SK-N-SH (cell line): ENCODE results near the gene ASB18. TPM values are rescaled to one million over a fixed set of nuclear protein-coding genes. Genes with fewer than 3 reads are reported as not detected.

Experiments
- CTCF ChIA-PET: fragments of 300-600, 350-600 bp; formaldehyde crosslinking; extraction: SDS; loops from one replicate; lab custom pipeline; 2021; lab: Yijun Ruan, JAX
- POLR2A ChIA-PET: fragments of 350-600 bp; sonication (Branson Sonifier 250); formaldehyde crosslinking; extraction: SDS; loops from one replicate; lab custom pipeline; 2020; ENCODE audit warnings: antibody characterized with exemption, inconsistent platforms; lab: Yijun Ruan, JAX
- DNase-seq: peaks from one replicate; pipeline ENCODE4 v3.0.0; 2012
- H2AFZ ChIP-seq: fragments of 200-600 bp; sonication (generic); 2 replicates; pipeline ENCODE4 v1.8.1; 2016; ENCODE audit warnings: antibody characterized with exemption, mild to moderate bottlenecking, low read depth
- H3F3A ChIP-seq: fragments of 200-600 bp; sonication (generic); replicated peaks from 2 replicates; pipeline ENCODE3; 2016; ENCODE audit warnings: antibody characterized with exemption, mild to moderate bottlenecking; ENCODE audit not compliant: insufficient read depth
- H3K27ac ChIP-seq, 2 experiments: fragments of 200-500 bp in 1 of 2; fragments of 200-600 bp in 1 of 2; sonication (Bioruptor generic) in 1 of 2; sonication (generic), shearing (Covaris generic) in 1 of 2; 2 replicates each; pipeline versions ENCODE4 v1.5.1 to v1.6.1; 2014 to 2016; ENCODE audit warnings: low read depth in 2 of 2, inconsistent platforms in 1 of 2, low read length in 1 of 2, mild to moderate bottlenecking in 1 of 2, mixed read lengths in 1 of 2
- H3K27me3 ChIP-seq: fragments of 200-600 bp; sonication (generic), shearing (Covaris generic); 2 replicates; pipeline ENCODE4 v1.6.1; 2016; ENCODE audit warnings: mixed run types; ENCODE audit not compliant: insufficient read depth
- H3K36me3 ChIP-seq, 2 experiments: fragments of 200-500 bp in 1 of 2; fragments of 200-600 bp in 1 of 2; sonication (Bioruptor generic) in 1 of 2; sonication (generic) in 1 of 2; replicated peaks in 1 of 2; 2 replicates each; pipeline versions ENCODE3 to v1.5.1; 2014 to 2016; ENCODE audit warnings: low read length in 1 of 2, mild to moderate bottlenecking in 1 of 2; ENCODE audit not compliant: insufficient read depth in 2 of 2, control insufficient read depth in 1 of 2
- H3K4me1 ChIP-seq, 2 experiments: fragments of 200-500 bp in 1 of 2; fragments of 200-600 bp in 1 of 2; sonication (Bioruptor generic) in 1 of 2; sonication (generic), shearing (Covaris generic) in 1 of 2; 2 replicates each; pipeline versions ENCODE4 v1.5.1 to v1.6.1; 2014 to 2016; ENCODE audit warnings: low read depth in 1 of 2, low read length in 1 of 2, mixed run types in 1 of 2; ENCODE audit not compliant: insufficient read depth in 2 of 2, control insufficient read depth in 1 of 2
- H3K4me2 ChIP-seq: fragments of 200-600 bp; sonication (generic), shearing (Covaris generic); 2 replicates; pipeline ENCODE4 v1.6.1; 2017; ENCODE audit warnings: mixed run types
- H3K4me3 ChIP-seq, 2 experiments: fragments of 200-500 bp in 1 of 2; fragments of 200-600 bp in 1 of 2; sonication (Bioruptor generic) in 1 of 2; sonication (generic), shearing (Covaris generic) in 1 of 2; 2 replicates each; pipeline versions ENCODE4 v1.5.1 to v1.8.1; 2014 to 2016; ENCODE audit warnings: low read depth in 2 of 2, inconsistent platforms in 1 of 2, low read length in 1 of 2, mild to moderate bottlenecking in 1 of 2, mixed read lengths in 1 of 2, moderate library complexity in 1 of 2
- H3K79me2 ChIP-seq: fragments of 200-600 bp; sonication (generic); 2 replicates; pipeline ENCODE4 v1.8.1; 2017; ENCODE audit warnings: mild to moderate bottlenecking; ENCODE audit not compliant: insufficient read depth
- H3K9ac ChIP-seq: fragments of 200-600 bp; sonication (generic); 2 replicates; pipeline ENCODE4 v1.6.1; 2017; ENCODE audit warnings: mixed run types
- H3K9me2 ChIP-seq: fragments of 200-600 bp; sonication (generic); 2 replicates; pipeline ENCODE4 v1.6.1; 2017; ENCODE audit warnings: mixed run types
- H3K9me3 ChIP-seq: fragments of 200-600 bp; sonication (generic); 2 replicates; pipeline ENCODE4 v1.6.1; 2017; ENCODE audit warnings: mixed run types, mild to moderate bottlenecking, moderate library complexity
- H4K20me1 ChIP-seq: fragments of 200-600 bp; sonication (generic); 2 replicates; pipeline ENCODE4 v1.6.1; 2017; ENCODE audit warnings: mild to moderate bottlenecking, mixed run types; ENCODE audit not compliant: insufficient read depth
- CHD2 ChIP-seq: fragments of 150-350 bp; IDR thresholded peaks from 2 replicates; pipeline ENCODE4 v1.6.1; 2018; ENCODE audit warnings: low read length; ENCODE audit not compliant: partially characterized antibody
- ELF1 ChIP-seq: IDR thresholded peaks from 2 replicates; pipeline ENCODE4 v1.4.0; 2012
- EP300 ChIP-seq, 2 experiments: IDR thresholded peaks; 2 replicates each; pipeline versions ENCODE4 v1.4.0 to v1.6.1; 2012; ENCODE audit warnings: borderline replicate concordance in 1 of 2, low read depth in 1 of 2, low read length in 1 of 2
- FOSL2 ChIP-seq: IDR thresholded peaks from 2 replicates; pipeline ENCODE4 v1.4.0; 2012; ENCODE audit warnings: low read depth, mild to moderate bottlenecking, moderate library complexity, borderline replicate concordance
- FOXJ3 ChIP-seq: sonication (generic); formaldehyde crosslinking; IDR thresholded peaks from 2 replicates; pipeline ENCODE4 v1.5.1; 2020; ENCODE audit warnings: mild to moderate bottlenecking, missing genetic modification reagents
- GATA2 ChIP-seq: sonication (generic); formaldehyde crosslinking; IDR thresholded peaks from 2 replicates; pipeline ENCODE4 v1.5.0; 2020; ENCODE audit warnings: mild to moderate bottlenecking, missing genetic modification reagents
- MAX ChIP-seq: IDR thresholded peaks from 2 replicates; pipeline ENCODE4 v1.4.0; 2012; ENCODE audit warnings: low read depth
- MXI1 ChIP-seq: IDR thresholded peaks from 2 replicates; pipeline ENCODE4 v1.6.1; 2012; ENCODE audit warnings: mild to moderate bottlenecking, low read depth, low read length, improper control_type of control experiment
- NRF1 ChIP-seq: IDR thresholded peaks from 2 replicates; pipeline ENCODE4 v1.6.1; 2012; ENCODE audit warnings: low read depth, mild to moderate bottlenecking, low read length
- PBX3 ChIP-seq: IDR thresholded peaks from 2 replicates; pipeline ENCODE4; 2012
- POLR2AphosphoS5 ChIP-seq: IDR thresholded peaks from 2 replicates; pipeline ENCODE4 v1.6.1; 2012; ENCODE audit warnings: low read depth, low read length
- REST ChIP-seq: IDR thresholded peaks from 2 replicates; pipeline ENCODE4 v1.6.1; 2012; ENCODE audit warnings: mild to moderate bottlenecking, low read depth, low read length, moderate library complexity
- RFX5 ChIP-seq: IDR thresholded peaks from 2 replicates; pipeline ENCODE4 v1.6.1; 2012; ENCODE audit warnings: mild to moderate bottlenecking, improper control_type of control experiment, low read length
- RXRA ChIP-seq: IDR thresholded peaks from 2 replicates; pipeline ENCODE4 v1.4.0; 2012; ENCODE audit warnings: low read depth, mild to moderate bottlenecking, borderline replicate concordance
- SIN3A ChIP-seq: IDR thresholded peaks from 2 replicates; pipeline ENCODE4 v1.6.1; 2012; ENCODE audit warnings: low read depth, mild to moderate bottlenecking, low read length, moderate library complexity, borderline replicate concordance
- SMC3 ChIP-seq: IDR thresholded peaks from 2 replicates; pipeline ENCODE4 v1.6.1; 2012; ENCODE audit warnings: low read depth, low read length, improper control_type of control experiment
- TCF12 ChIP-seq: IDR thresholded peaks from 2 replicates; pipeline ENCODE4 v1.4.0; 2012
- TEAD4 ChIP-seq: IDR thresholded peaks from 2 replicates; pipeline ENCODE4 v1.4.0; 2012; ENCODE audit warnings: mild to moderate bottlenecking, borderline replicate concordance; ENCODE audit not compliant: insufficient read depth
- USF2 ChIP-seq: fragments of 150-350 bp; IDR thresholded peaks from 2 replicates; pipeline ENCODE4 v1.6.1; 2017; ENCODE audit warnings: antibody characterized with exemption, low read length, low read depth, borderline replicate concordance
- ZBTB33 ChIP-seq: IDR thresholded peaks from 2 replicates; pipeline ENCODE4 v1.4.0; 2012; ENCODE audit warnings: low read depth, borderline replicate concordance
- WGBS: methylation state at CpG from one replicate; pipeline ENCODE4 v1.1.6; 2017; ENCODE audit warnings: low lambda C conversion rate; 5-methylcytosine and 5-hydroxymethylcytosine counted together
- polyA plus RNA-seq, 3 experiments: library from polyadenylated mRNA; depleted of rRNA; stranded (reverse); fragments of >200 nt; gene quantifications; 2 replicates each; pipeline ENCODE4 v1.2.3, GENCODE V29; 2012

ASB18 gene
- polyA plus RNA-seq, 1 of the 3 experiments (the other 2 are of a cell fraction), result not detected

GRCh38 chr2:236209996-236210395 lies 54.2 kb downstream of the ASB18 start (continued):
- no peak for TF ChIP-seq MXI1
- TF ChIP-seq RFX5, result no peak
- no peak for TF ChIP-seq TEAD4
- TF ChIP-seq ZBTB33, result no peak
- TF ChIP-seq EP300 (IDR thresholded peaks at IDR 0.05; ENCODE audit: borderline replicate concordance in 1 of 2, low read depth in 1 of 2, low read length in 1 of 2), result no peak
- no peak for TF ChIP-seq FOSL2
- no peak for TF ChIP-seq SIN3A
- TF ChIP-seq REST, result no peak
- no peak for TF ChIP-seq PBX3

- Histone ChIP-seq H3K4me3 (no peak overlapping the region), H4K20me1 (no peaks in the 10 kb centered on the region), H2AFZ (no peak overlapping the region), H3K36me3 (no peaks in the 10 kb centered on the region), H3F3A (no peaks in the 10 kb centered on the region), H3K4me2 (no peak overlapping the region), H3K9ac (no peak overlapping the region), H3K4me1 (no peaks in the 10 kb centered on the region), H3K27me3 (no peaks in the 10 kb centered on the region; the same call in 1 of the 2 replicates), H3K9me2 (no peaks in the 10 kb centered on the region), H3K27ac (no peak overlapping the region), H3K79me2 (no peaks in the 10 kb centered on the region), H3K9me3 (no peaks in the 10 kb centered on the region)
- TF ChIP-seq TCF12 (no peak), NRF1 (no peak), SMC3 (no peak), CHD2 (no peak), MXI1 (no peak), RFX5 (no peak), TEAD4 (no peak), EP300 (IDR thresholded peaks at IDR 0.05; ENCODE audit: borderline replicate concordance in 1 of 2, low read depth in 1 of 2, low read length in 1 of 2) (no peak), USF2 (no peak), FOXJ3 (CRISPR knock-in tag) (no peak), GATA2 (no peak), POLR2AphosphoS5 (no peak), MAX (no peak), ELF1 (no peak), RXRA (no peak)
- WGBS, result 51% methylated on average over 6 of the region's 6 CpGs
- no peak for DNase-seq
- CTCF ChIA-PET, result interaction anchor here (0.8 to 1.0 kb wide), 3 partner anchors 10 to 430 kb away, joined by 3 read pairs; no protein-coding TSS in a partner anchor
- POLR2A ChIA-PET, result no interaction called here
These were observed 54.7 kb downstream of the ASB18 start for GRCh38 chr2:236209535-236209934.
